ENCODE results near the gene ASPSCR1.

DNA sequence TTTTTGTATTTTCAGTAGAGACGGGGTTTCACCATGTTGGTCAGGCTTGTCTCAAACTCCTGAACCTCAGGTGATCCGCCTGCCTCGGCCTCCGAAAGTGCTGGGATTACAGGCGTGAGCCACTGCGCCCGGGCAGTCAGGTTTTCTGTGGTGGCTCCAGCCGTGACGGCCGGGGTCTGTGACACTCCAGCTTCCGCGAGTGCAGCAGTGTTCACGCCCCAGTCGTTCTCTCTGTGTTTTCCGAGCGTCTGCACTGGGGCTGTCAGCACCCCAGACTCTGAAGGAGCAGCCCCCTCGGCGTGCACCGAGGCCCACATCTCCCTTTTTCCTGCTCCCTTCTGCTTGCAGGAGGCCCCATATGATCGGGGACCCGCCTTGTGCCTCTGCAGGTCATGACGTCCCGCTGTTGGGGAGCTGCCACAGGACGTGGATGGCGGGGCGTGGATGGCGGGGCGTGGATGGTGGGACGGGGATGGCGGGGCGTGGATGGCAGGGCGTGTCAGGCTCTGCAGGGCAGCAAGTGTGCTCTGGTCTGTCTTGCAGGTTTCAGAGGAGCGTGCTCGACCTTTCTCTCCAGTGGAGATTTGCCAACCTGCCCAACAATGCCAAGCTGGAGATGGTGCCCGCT lies 5.7 kb downstream of the ASPSCR1 start:
- TF ChIP-seq CTCF (conservative IDR thresholded peaks at IDR 0.05) (no peak), ZFX (IDR thresholded peaks at IDR 0.05) (no peak)

Measured in C4-2B (cell line).